Suprapubic skin (tissue), 4 donors: ENCODE results near the gene SLC30A9. TPM values are rescaled to one million over a fixed set of nuclear protein-coding genes. Genes with fewer than 3 reads are reported as not detected.

ENCODE experiments used
- DNase-seq, 2 donors: peaks; one replicate each; pipeline ENCODE4 v3.0.0-alpha.2; 2019; ENCODE audit warnings: low spot score in 2 of 2
- H3K27ac ChIP-seq: fragments of 200-600 bp; sonication (generic); one replicate; pipeline ENCODE4 v1.5.1; 2019
- H3K27me3 ChIP-seq: fragments of 200-600 bp; sonication (generic); one replicate; pipeline ENCODE4 v1.5.1; 2019
- H3K36me3 ChIP-seq: fragments of 200-600 bp; sonication (generic); one replicate; pipeline ENCODE4 v1.5.1; 2019
- H3K4me1 ChIP-seq: fragments of 200-600 bp; sonication (generic); one replicate; pipeline ENCODE4 v1.5.1; 2019
- H3K4me3 ChIP-seq: fragments of 200-600 bp; sonication (generic); one replicate; pipeline ENCODE4 v1.5.1; 2019; ENCODE audit warnings: mild to moderate bottlenecking
- H3K9me3 ChIP-seq: fragments of 200-600 bp; sonication (generic); one replicate; pipeline ENCODE4 v1.5.1; 2019
- EP300 ChIP-seq: sonication (generic); formaldehyde crosslinking; IDR thresholded peaks from one replicate; pipeline ENCODE4 v1.6.1; 2017; ENCODE audit warnings: antibody characterized with exemption
- POLR2A ChIP-seq, 2 donors: fragments of 450-650 bp; IDR thresholded peaks; one replicate each; pipeline ENCODE4 v1.6.1; 2017; ENCODE audit warnings: antibody characterized with exemption in 2 of 2, mild to moderate bottlenecking in 2 of 2, moderate library complexity in 2 of 2
- POLR2AphosphoS5 ChIP-seq, 3 donors: sonication (generic); formaldehyde crosslinking; IDR thresholded peaks; one replicate each; pipeline ENCODE4 v1.6.1; 2017; ENCODE audit warnings: antibody characterized with exemption in 3 of 3
- WGBS: methylation state at CpG from one replicate; pipeline ENCODE4 v1.1.5; 2018; 5-methylcytosine and 5-hydroxymethylcytosine counted together
- total RNA-seq, 4 donors: library from RNA; depleted of rRNA; stranded (reverse); fragments of >200 nt; gene quantifications; one replicate each; pipeline ENCODE4 v1.1.0, GENCODE V29; 2016
- TF ChIP-seq, protein P1 (sequence below), 2 donors: fragments of 200-600 bp in 1 of 2; fragments of 450-650 bp in 1 of 2; sonication (generic) in 1 of 2; IDR thresholded peaks; one replicate each; pipeline ENCODE4 v1.5.1; 2016 to 2019; ENCODE audit warnings: antibody characterized with exemption in 2 of 2, mild to moderate bottlenecking in 1 of 2, moderate library complexity in 1 of 2

Gene SLC30A9
- total RNA-seq, 4 donors from 2014 or later, result 24.6 to 56.0 (median 38.8) TPM

DNA sequence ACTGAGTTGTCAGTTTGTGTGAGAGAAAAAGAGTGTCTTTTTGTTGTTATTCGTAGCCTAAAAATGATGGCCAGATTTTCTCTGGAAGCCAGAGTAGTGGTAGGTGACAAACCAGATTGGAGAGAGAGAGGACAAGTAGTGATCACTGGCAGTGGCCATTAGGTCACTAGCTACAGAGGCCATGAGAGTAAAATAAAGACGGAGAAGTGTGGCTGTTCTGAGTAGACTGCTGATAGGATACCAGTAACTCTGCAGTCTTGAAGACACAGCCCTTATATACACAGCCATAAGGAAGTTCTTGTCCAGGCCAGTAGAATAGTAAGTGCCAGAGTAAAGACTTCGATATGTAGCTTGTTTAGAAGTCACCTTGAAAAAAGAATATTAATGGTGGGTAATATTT is 7.7 kb downstream of the SLC30A9 start:
- no peak overlapping the region for H3K4me3 ChIP-seq
- no peaks in the 10 kb centered on the region for H3K9me3 ChIP-seq
- no peak for DNase-seq
- no peaks in the 10 kb centered on the region for H3K27me3 ChIP-seq
- no peaks in the 10 kb centered on the region for H3K36me3 ChIP-seq
- 94% methylated on average over 3 of the region's 3 CpGs for WGBS
- no peak for TF ChIP-seq EP300
- TF ChIP-seq, protein P1, sequence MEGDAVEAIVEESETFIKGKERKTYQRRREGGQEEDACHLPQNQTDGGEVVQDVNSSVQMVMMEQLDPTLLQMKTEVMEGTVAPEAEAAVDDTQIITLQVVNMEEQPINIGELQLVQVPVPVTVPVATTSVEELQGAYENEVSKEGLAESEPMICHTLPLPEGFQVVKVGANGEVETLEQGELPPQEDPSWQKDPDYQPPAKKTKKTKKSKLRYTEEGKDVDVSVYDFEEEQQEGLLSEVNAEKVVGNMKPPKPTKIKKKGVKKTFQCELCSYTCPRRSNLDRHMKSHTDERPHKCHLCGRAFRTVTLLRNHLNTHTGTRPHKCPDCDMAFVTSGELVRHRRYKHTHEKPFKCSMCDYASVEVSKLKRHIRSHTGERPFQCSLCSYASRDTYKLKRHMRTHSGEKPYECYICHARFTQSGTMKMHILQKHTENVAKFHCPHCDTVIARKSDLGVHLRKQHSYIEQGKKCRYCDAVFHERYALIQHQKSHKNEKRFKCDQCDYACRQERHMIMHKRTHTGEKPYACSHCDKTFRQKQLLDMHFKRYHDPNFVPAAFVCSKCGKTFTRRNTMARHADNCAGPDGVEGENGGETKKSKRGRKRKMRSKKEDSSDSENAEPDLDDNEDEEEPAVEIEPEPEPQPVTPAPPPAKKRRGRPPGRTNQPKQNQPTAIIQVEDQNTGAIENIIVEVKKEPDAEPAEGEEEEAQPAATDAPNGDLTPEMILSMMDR (IDR thresholded peaks at IDR 0.05), result no peak
- no peak for TF ChIP-seq POLR2A (IDR thresholded peaks at IDR 0.05)
- TF ChIP-seq POLR2AphosphoS5 (IDR thresholded peaks at IDR 0.05), result no peak
- no peaks in the 10 kb centered on the region for H3K4me1 ChIP-seq
- no peak overlapping the region for H3K27ac ChIP-seq

DNA sequence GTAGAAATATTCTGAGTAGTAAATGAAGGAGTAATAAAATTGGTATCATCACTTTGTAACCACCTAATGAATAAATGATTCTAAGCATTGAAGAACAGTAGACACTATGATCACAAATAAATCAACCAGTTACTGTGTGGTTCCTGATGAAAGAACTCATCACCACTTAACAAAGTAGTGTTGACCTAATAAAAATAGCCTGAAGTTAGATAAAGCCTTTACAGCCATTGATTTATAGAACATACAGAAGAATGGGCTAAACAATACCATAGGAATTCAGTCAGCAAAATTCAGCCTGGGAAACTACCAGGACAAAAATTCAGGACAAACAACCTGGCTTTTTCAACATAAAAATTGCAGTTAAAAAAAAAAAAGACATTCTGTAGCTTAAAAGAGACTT is 9.0 kb downstream of the SLC30A9 start:
- no peak overlapping the region for H3K27ac ChIP-seq
- DNase-seq, result no peak
- H3K27me3 ChIP-seq, result no peaks in the 10 kb centered on the region
- no peaks in the 10 kb centered on the region for H3K4me1 ChIP-seq
- no peaks in the 10 kb centered on the region for H3K36me3 ChIP-seq
- TF ChIP-seq POLR2A (IDR thresholded peaks at IDR 0.05) (no peak), EP300 (no peak), POLR2AphosphoS5 (IDR thresholded peaks at IDR 0.05) (no peak)
- TF ChIP-seq, protein P1 (IDR thresholded peaks at IDR 0.05), result no peak
- no peaks in the 10 kb centered on the region for H3K9me3 ChIP-seq
- H3K4me3 ChIP-seq, result no peak overlapping the region

DNA sequence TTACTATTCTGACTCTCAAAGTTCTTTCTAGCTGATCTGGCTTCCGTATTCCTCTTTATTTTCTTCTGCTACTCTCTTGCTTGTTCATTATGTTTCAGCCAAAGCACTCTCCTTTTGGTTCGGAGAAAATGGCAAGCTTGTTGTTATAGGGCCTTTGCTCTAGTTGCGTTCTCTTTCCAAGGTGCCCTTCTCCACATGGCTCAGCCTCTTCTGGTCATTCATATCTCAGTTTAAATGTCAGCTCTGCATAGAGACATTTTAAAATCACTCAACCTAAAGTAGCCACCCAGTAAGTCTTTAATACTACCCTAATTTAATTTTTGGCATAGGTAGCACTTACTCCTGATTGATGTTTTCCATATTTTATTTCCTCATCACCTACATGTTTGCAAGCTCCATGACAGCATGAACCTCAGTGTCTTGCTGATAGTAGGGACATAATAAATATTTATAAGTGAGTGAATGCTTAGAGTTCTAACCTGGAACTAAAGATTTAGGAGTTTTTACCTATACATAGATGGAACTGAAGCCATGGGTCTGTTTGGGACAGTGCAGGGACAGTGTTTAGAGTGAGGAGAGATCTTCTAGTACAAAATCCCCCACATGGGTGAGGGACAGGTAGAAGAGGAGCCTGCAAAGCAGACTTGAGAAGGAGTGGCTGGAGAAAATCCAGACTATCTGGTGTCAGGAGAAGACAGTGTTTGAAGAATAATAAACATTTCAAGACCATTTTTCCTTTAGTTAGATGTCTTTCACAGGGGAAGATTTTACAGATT is 17.9 kb downstream of the SLC30A9 start:
- Histone ChIP-seq H3K4me1 (no peaks in the 10 kb centered on the region), H3K9me3 (no peaks in the 10 kb centered on the region), H3K27ac (no peak overlapping the region), H3K27me3 (no peaks in the 10 kb centered on the region), H3K36me3 (peaks cover 10% of the 10 kb centered on the region), H3K4me3 (no peak overlapping the region)
- DNase-seq, result no peak
- 94% methylated on average over 3 of the region's 3 CpGs for WGBS
- TF ChIP-seq, protein P1 (IDR thresholded peaks at IDR 0.05), result no peak
- no peak for TF ChIP-seq POLR2A (IDR thresholded peaks at IDR 0.05)
- TF ChIP-seq EP300, result no peak
- TF ChIP-seq POLR2AphosphoS5 (IDR thresholded peaks at IDR 0.05), result no peak

DNA sequence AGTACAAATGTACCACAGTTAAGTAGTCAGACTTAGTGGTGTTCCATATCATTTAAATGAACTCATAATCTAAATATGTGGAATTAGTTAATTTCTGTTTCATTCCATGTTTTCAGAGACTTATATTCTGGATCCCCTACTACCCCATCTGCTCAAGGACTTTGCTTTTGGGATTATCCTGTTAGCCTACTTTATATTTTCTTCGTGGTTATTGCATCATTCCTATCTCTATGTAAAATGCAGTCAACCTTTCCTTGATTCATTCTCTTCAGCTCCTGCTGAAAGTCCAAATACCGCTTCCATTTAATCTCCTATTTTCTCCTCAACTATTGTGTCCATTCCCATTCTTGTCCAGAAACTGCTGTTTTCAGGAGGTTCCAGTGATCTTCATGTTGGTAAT is 25.1 kb downstream of the SLC30A9 start:
- WGBS, result 90% methylated on average over 2 of the region's 2 CpGs

DNA sequence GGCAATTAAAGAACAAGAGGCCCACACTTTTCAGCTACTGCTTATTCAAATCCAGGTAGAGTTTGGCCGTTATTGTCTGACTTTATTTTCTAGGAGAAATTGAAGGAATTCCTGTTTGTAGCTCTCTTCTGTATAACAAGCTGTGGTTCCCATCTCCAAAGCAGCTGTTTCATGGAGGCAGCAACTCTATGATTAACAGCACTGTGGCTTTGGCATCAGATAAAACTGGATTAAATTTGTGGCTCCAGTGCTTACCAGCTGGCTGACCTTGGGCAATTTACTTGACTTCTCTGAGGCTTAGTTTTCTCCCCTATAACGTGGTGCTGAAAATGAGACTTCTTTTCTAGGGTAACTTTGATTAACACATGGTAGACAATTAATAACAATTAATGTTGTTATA is 28.1 kb downstream of the SLC30A9 start:
- no peaks in the 10 kb centered on the region for H3K27me3 ChIP-seq
- TF ChIP-seq EP300, result no peak
- no peak for TF ChIP-seq POLR2AphosphoS5 (IDR thresholded peaks at IDR 0.05)
- no peak for TF ChIP-seq POLR2A (IDR thresholded peaks at IDR 0.05)
- TF ChIP-seq, protein P1 (IDR thresholded peaks at IDR 0.05), result no peak
- no peaks in the 10 kb centered on the region for H3K4me1 ChIP-seq
- H3K27ac ChIP-seq, result no peak overlapping the region
- peaks cover 21% of the 10 kb centered on the region for H3K36me3 ChIP-seq
- no peak overlapping the region for H3K4me3 ChIP-seq
- no peak for DNase-seq
- 90% methylated on average over 2 of the region's 2 CpGs for WGBS
- no peaks in the 10 kb centered on the region for H3K9me3 ChIP-seq

More for the DNA sequence above, 25.1 kb downstream of the SLC30A9 start:
- peaks cover 12% of the 10 kb centered on the region for H3K36me3 ChIP-seq
- no peaks in the 10 kb centered on the region for H3K27me3 ChIP-seq
- no peak for DNase-seq
- no peak for TF ChIP-seq POLR2A (IDR thresholded peaks at IDR 0.05)
- TF ChIP-seq POLR2AphosphoS5 (IDR thresholded peaks at IDR 0.05), result no peak
- TF ChIP-seq, protein P1 (IDR thresholded peaks at IDR 0.05), result no peak
- no peak for TF ChIP-seq EP300
- no peak overlapping the region for H3K4me3 ChIP-seq
- no peak overlapping the region for H3K27ac ChIP-seq
- no peaks in the 10 kb centered on the region for H3K4me1 ChIP-seq
- no peaks in the 10 kb centered on the region for H3K9me3 ChIP-seq
